DND-41 (cell line): ENCODE measurements around the gene PRDM8.

Experiments
- ATAC-seq: fragments of 200-7000 bp; cut with Tn5 transposase; 3 replicates; pipeline ENCODE4 v1.9.1; 2021; ENCODE audit warnings: low read depth; ENCODE audit not compliant: insufficient read depth
- DNase-seq: peaks from one replicate; pipeline ENCODE4 v3.0.0-alpha.2; 2020
- H2AFZ ChIP-seq: 2 replicates; pipeline ENCODE4 v1.6.0; 2012; ENCODE audit warnings: low read depth, low read length
- H3K27ac ChIP-seq: 2 replicates; pipeline ENCODE4 v1.5.1; 2012; ENCODE audit warnings: low read length, inconsistent platforms
- H3K27me3 ChIP-seq: fragments of 200-600 bp; sonication (generic); 2 replicates; pipeline ENCODE4 v1.6.0; 2012; ENCODE audit warnings: low read length, mild to moderate bottlenecking, inconsistent platforms; ENCODE audit not compliant: insufficient read depth, poor library complexity
- H3K36me3 ChIP-seq: 2 replicates; pipeline ENCODE4 v1.5.1; 2012; ENCODE audit warnings: low read length, inconsistent platforms; ENCODE audit not compliant: insufficient read depth
- H3K4me1 ChIP-seq: 2 replicates; pipeline ENCODE4 v1.5.1; 2012; ENCODE audit warnings: mild to moderate bottlenecking, low read length; ENCODE audit not compliant: insufficient read depth
- H3K4me2 ChIP-seq: 2 replicates; pipeline ENCODE4 v1.6.0; 2012; ENCODE audit warnings: mild to moderate bottlenecking, moderate library complexity, low read length, inconsistent platforms; ENCODE audit not compliant: insufficient read depth
- H3K4me3 ChIP-seq, 2 experiments: fragments of 200-600 bp in 1 of 2; shearing (Covaris generic) in 1 of 2; 2 replicates each; pipeline ENCODE4 v1.5.1; 2012 to 2016; ENCODE audit warnings: inconsistent platforms in 2 of 2, low read length in 2 of 2, mild to moderate bottlenecking in 2 of 2, low read depth in 1 of 2, moderate library complexity in 1 of 2
- H3K79me2 ChIP-seq: 2 replicates; pipeline ENCODE4 v1.6.0; 2012; ENCODE audit warnings: low read length, inconsistent platforms; ENCODE audit not compliant: insufficient read depth
- H3K9ac ChIP-seq: 2 replicates; pipeline ENCODE4 v1.6.0; 2012; ENCODE audit warnings: low read depth, mild to moderate bottlenecking, inconsistent platforms, low read length, moderate library complexity
- H3K9me3 ChIP-seq: 2 replicates; pipeline ENCODE4 v1.5.1; 2012; ENCODE audit warnings: low read length, moderate library complexity, mild to moderate bottlenecking, inconsistent platforms; ENCODE audit not compliant: insufficient read depth, severe bottlenecking
- H4K20me1 ChIP-seq: 2 replicates; pipeline ENCODE4 v1.6.0; 2012; ENCODE audit warnings: low read length; ENCODE audit not compliant: insufficient read depth
- EZH2 ChIP-seq: IDR thresholded peaks from 3 replicates; pipeline ENCODE4 v1.6.1; 2012; ENCODE audit warnings: borderline replicate concordance, low read depth, mild to moderate bottlenecking, moderate library complexity, low read length, inconsistent platforms; ENCODE audit not compliant: severe bottlenecking
- TF ChIP-seq, protein P1 (sequence below): IDR thresholded peaks from 2 replicates; pipeline ENCODE4 v1.5.1; 2012; ENCODE audit warnings: borderline replicate concordance, low read length, moderate library complexity, mild to moderate bottlenecking; ENCODE audit not compliant: poor library complexity, severe bottlenecking; ENCODE audit errors: extremely low read depth

Gene PRDM8

DNA sequence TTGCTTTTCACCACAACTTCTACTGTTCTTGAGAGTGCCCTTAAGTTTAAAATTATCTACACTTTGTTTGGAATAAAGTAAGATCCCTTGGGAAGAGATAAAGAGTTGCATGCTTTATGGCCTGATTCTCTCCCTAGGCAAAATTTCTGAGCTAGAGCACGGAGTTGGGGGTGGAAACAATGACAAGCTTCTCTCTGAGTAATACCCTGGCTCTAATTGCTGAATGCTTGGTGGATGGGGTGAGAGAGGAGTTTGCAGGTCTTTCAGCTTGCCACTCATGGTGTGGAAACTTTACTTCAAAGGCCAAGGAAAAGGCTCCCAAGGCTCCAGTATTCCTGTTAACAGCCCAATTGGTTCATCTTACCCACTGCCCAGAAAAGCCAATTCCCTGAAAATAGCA, 26.1 kb upstream of the PRDM8 start:
- H3K79me2 ChIP-seq = no peaks in the 10 kb centered on the region
- H3K9ac ChIP-seq = no peak overlapping the region
- TF ChIP-seq, protein P1, sequence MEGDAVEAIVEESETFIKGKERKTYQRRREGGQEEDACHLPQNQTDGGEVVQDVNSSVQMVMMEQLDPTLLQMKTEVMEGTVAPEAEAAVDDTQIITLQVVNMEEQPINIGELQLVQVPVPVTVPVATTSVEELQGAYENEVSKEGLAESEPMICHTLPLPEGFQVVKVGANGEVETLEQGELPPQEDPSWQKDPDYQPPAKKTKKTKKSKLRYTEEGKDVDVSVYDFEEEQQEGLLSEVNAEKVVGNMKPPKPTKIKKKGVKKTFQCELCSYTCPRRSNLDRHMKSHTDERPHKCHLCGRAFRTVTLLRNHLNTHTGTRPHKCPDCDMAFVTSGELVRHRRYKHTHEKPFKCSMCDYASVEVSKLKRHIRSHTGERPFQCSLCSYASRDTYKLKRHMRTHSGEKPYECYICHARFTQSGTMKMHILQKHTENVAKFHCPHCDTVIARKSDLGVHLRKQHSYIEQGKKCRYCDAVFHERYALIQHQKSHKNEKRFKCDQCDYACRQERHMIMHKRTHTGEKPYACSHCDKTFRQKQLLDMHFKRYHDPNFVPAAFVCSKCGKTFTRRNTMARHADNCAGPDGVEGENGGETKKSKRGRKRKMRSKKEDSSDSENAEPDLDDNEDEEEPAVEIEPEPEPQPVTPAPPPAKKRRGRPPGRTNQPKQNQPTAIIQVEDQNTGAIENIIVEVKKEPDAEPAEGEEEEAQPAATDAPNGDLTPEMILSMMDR = no peak
- no peaks in the 10 kb centered on the region for H3K36me3 ChIP-seq
- H4K20me1 ChIP-seq = no peaks in the 10 kb centered on the region
- H3K4me1 ChIP-seq = peaks cover 27% of the 10 kb centered on the region
- no peak for DNase-seq
- H3K4me3 ChIP-seq = no peak overlapping the region
- no peak overlapping the region for H3K27ac ChIP-seq
- no peak overlapping the region for H3K4me2 ChIP-seq
- no peaks in the 10 kb centered on the region for H3K27me3 ChIP-seq
- H2AFZ ChIP-seq = no peak overlapping the region
- no peak for ATAC-seq
- no peaks in the 10 kb centered on the region for H3K9me3 ChIP-seq

DNA sequence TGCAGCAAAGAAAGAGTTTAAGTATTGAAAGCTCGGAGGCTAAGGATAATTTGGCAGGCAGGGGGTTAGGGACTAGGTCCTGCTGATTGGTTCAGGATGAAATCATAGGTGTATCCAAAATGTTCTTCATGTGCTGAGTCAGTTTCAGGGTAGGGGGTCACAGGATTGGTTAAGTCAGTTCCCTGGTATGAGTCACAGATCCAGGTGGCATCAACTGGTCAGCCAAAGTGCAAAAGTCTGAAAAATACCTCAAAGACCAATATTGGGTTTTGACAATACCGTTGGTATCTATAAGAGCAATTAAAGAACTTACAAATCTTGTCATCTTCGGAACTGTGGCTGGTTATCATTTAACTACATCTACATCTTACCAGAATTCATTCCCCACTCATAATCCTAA, 25.6 kb upstream of the PRDM8 start:
- Histone ChIP-seq H3K4me3 (no peak overlapping the region), H3K4me1 (peaks cover 27% of the 10 kb centered on the region), H2AFZ (no peak overlapping the region; the same call in 1 of the 2 replicates), H3K9ac (no peak overlapping the region), H3K9me3 (no peaks in the 10 kb centered on the region), H3K27ac (peak overlapping the region; percentile 71; the same call in 1 of the 2 replicates), H3K79me2 (no peaks in the 10 kb centered on the region), H4K20me1 (no peaks in the 10 kb centered on the region), H3K27me3 (no peaks in the 10 kb centered on the region), H3K4me2 (no peak overlapping the region), H3K36me3 (no peaks in the 10 kb centered on the region)
- DNase-seq = no peak
- ATAC-seq = no peak
- TF ChIP-seq, protein P1 = no peak
- no peak for TF ChIP-seq EZH2

DNA sequence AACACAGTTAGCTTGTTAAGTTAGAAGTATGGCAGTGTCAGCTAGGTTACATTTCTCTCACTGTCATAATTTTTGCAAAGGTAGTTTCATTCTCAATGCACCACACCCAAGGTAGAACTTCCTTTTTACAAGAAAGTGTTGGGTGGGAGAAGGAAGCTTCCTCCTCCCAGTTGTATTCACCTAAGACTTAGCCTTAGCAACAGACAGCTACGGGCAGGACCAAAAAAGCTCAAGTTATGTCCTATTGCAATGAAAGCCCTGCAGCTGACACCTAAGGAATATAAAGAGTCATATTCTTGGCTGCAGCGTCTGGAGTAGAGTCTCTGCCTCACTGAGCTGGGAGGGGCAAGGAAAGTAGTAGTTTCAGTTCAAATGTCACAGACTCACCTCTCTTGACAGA, 25.1 kb upstream of the PRDM8 start:
- ATAC-seq (no peak), DNase-seq (no peak)
- no peaks in the 10 kb centered on the region for H3K9me3 ChIP-seq
- no peaks in the 10 kb centered on the region for H3K79me2 ChIP-seq
- H3K4me2 ChIP-seq = no peak overlapping the region
- H3K4me1 ChIP-seq = peaks cover 27% of the 10 kb centered on the region
- H3K27me3 ChIP-seq = no peaks in the 10 kb centered on the region
- no peaks in the 10 kb centered on the region for H4K20me1 ChIP-seq
- no peak overlapping the region for H3K4me3 ChIP-seq
- peak overlapping the region; percentile 71 for H3K27ac ChIP-seq
- TF ChIP-seq, protein P1 = no peak
- no peak for TF ChIP-seq EZH2
- peak overlapping the region; percentile 43 for H2AFZ ChIP-seq
- no peak overlapping the region for H3K9ac ChIP-seq
- H3K36me3 ChIP-seq = no peaks in the 10 kb centered on the region

DNA sequence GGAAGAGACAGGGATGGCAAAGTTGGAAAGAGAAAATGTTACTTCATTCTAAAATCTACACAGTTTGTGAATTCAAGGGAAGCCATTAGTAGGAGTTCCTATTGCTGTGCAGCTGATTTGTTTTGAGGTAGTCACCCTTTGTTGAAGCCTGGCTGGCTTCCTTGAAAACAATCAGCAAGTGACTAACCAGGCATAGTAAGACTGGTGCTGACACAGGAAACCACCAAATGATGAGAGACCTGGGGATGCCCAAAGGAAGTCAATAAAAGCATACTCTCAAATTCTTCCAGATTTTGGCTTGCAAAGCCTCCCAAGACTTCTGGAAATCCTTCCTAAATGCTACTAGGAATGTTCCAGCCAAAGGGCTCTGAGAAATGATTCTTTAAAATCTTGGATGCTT, 23.9 kb upstream of the PRDM8 start:
- Histone ChIP-seq H3K9me3 (no peaks in the 10 kb centered on the region), H4K20me1 (no peaks in the 10 kb centered on the region), H3K27me3 (no peaks in the 10 kb centered on the region), H3K4me2 (peak overlapping the region; percentile 39), H3K79me2 (no peaks in the 10 kb centered on the region), H3K9ac (peak overlapping the region; percentile 30), H3K4me1 (peaks cover 27% of the 10 kb centered on the region), H3K4me3 (no peak overlapping the region), H2AFZ (peak overlapping the region; percentile 57), H3K36me3 (no peaks in the 10 kb centered on the region), H3K27ac (peak overlapping the region; percentile 71)
- TF ChIP-seq EZH2 = no peak
- TF ChIP-seq, protein P1 = no peak
- peak; percentile 69 for DNase-seq
- peak; percentile 99 for ATAC-seq
